PC-3 (cell line): ENCODE measurements around the gene LRRC58. TPM values are rescaled to one million over a fixed set of nuclear protein-coding genes. Genes with fewer than 3 reads are reported as not detected.

Source experiments
- ATAC-seq: fragments of 200-7000 bp; cut with Tn5 transposase; 2 replicates; pipeline ENCODE4 v1.9.1; 2020; ENCODE audit warnings: mild to moderate bottlenecking, moderate library complexity
- BruUV-seq: library from RNA; stranded (reverse); fragments of 400-500 nt; replicated peaks from 2 replicates; lab custom pipeline; 2021; lab: Mats Ljungman, UMichigan
- CTCF ChIA-PET: fragments of 300-600 bp; sonication (Branson Sonifier 250); formaldehyde crosslinking; loops from one replicate; lab custom pipeline; 2022; ENCODE audit warnings: antibody characterized with exemption; lab: Charles Lee
- POLR2A ChIA-PET: fragments of 300-600 bp; sonication (Branson Sonifier 250); formaldehyde crosslinking; loops from one replicate; lab custom pipeline; 2022; ENCODE audit warnings: antibody characterized with exemption; ENCODE audit not compliant: unreplicated experiment; lab: Charles Lee
- DNase-seq: peaks from one replicate; pipeline ENCODE4 v3.0.0-alpha.2; 2015
- H2AFZ ChIP-seq: fragments of 300-600 bp; sonication (generic); 2 replicates; pipeline ENCODE4 v1.6.0; 2016; ENCODE audit warnings: antibody characterized with exemption, low read length
- H3F3A ChIP-seq: fragments of 300-600 bp; sonication (generic); one replicate; pipeline ENCODE4 v1.6.0; 2017; ENCODE audit warnings: antibody characterized with exemption, low read length, control low read depth, mild to moderate bottlenecking; ENCODE audit not compliant: unreplicated experiment
- H3K27ac ChIP-seq: fragments of 300-600 bp; sonication (generic); 2 replicates; pipeline ENCODE4 v1.5.1; 2016; ENCODE audit warnings: mild to moderate bottlenecking, low read length
- H3K27me3 ChIP-seq: fragments of 300-600 bp; sonication (generic); 2 replicates; pipeline ENCODE4 v1.6.1; 2016; ENCODE audit warnings: low read length, mixed read lengths
- H3K36me3 ChIP-seq: fragments of 300-600 bp; sonication (generic); 2 replicates; pipeline ENCODE4 v1.6.1; 2016; ENCODE audit warnings: low read depth, mixed run types, low read length, mixed read lengths
- H3K4me1 ChIP-seq: fragments of 300-600 bp; sonication (generic); 2 replicates; pipeline ENCODE4 v1.5.1; 2016; ENCODE audit warnings: low read length; ENCODE audit not compliant: insufficient read depth
- H3K4me2 ChIP-seq: fragments of 300-600 bp; sonication (generic); 2 replicates; pipeline ENCODE4 v1.6.0; 2016; ENCODE audit warnings: low read length
- H3K4me3 ChIP-seq: fragments of 300-600 bp; sonication (generic); 2 replicates; pipeline ENCODE4 v1.5.1; 2016; ENCODE audit warnings: mild to moderate bottlenecking, low read length, mixed read lengths
- H3K79me2 ChIP-seq: fragments of 300-600 bp; sonication (generic); 2 replicates; pipeline ENCODE4 v1.6.1; 2017; ENCODE audit warnings: low read length, mixed read lengths
- H3K9ac ChIP-seq: fragments of 300-600 bp; sonication (generic); 2 replicates; pipeline ENCODE4 v1.6.0; 2016; ENCODE audit warnings: mild to moderate bottlenecking, low read length
- H3K9me2 ChIP-seq: fragments of 300-600 bp; sonication (generic); replicated peaks from 2 replicates; pipeline ENCODE4 v1.6.1; 2016; ENCODE audit warnings: mixed run types, low read length, mixed read lengths
- H3K9me3 ChIP-seq: fragments of 300-600 bp; sonication (generic); 2 replicates; pipeline ENCODE4 v1.6.1; 2016; ENCODE audit warnings: low read length, mixed read lengths
- H4K20me1 ChIP-seq: fragments of 300-600 bp; sonication (generic); 2 replicates; pipeline ENCODE4 v1.6.1; 2016; ENCODE audit warnings: low read length, mixed read lengths
- EZH2 ChIP-seq: fragments of 300-600 bp; sonication (generic); IDR thresholded peaks from one replicate; pipeline ENCODE4 v1.6.1; 2017; ENCODE audit warnings: antibody characterized with exemption, mild to moderate bottlenecking, low read length; ENCODE audit not compliant: unreplicated experiment
- EZH2phosphoT487 ChIP-seq: fragments of 300-600 bp; sonication (generic); IDR thresholded peaks from 2 replicates; pipeline ENCODE4 v1.6.1; 2018; ENCODE audit warnings: mild to moderate bottlenecking, antibody characterized with exemption, low read length, borderline replicate concordance
- intact Hi-C: fragments of 100-400 bp; cut with micrococcal nuclease; formaldehyde crosslinking; loops from 2 replicates; pipeline ENCODE4 v1.9.0; 2023
- total RNA-seq: library from RNA; depleted of rRNA; stranded (reverse); fragments of >200 nt; gene quantifications from 2 replicates; pipeline ENCODE4 v1.2.3, GENCODE V29; 2014
- TF ChIP-seq, protein P1 (sequence below): fragments of 300-600 bp; sonication (generic); conservative IDR thresholded peaks from 2 replicates; pipeline ENCODE4 v1.5.1; 2017; ENCODE audit warnings: antibody characterized with exemption, low read depth, mild to moderate bottlenecking, low read length

Gene LRRC58
- total RNA-seq, 1 experiment from 2014 or later = 33.7 TPM

DNA sequence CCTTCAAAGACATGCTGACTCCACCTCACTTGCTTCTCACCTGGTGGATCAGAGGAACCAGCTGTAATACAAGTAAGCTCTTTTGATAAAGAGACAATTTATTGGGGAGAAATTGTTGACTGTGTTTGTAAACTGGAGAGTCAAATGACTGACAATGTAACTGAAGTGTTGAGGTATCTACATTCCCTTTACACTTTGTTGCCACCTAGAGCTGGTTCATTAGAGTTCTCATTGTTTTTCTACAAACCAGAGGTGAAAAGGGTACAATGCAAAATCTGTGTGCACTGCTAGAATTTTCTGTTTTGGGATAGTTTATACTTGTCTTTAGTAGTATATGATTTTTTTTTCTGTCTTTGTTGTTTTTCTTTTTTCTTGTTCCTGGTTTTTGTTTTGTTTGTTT is 8.7 kb upstream of the LRRC58 start:
- Histone ChIP-seq H3F3A (no peaks in the 10 kb centered on the region), H3K79me2 (no peaks in the 10 kb centered on the region), H3K9ac (no peak overlapping the region), H3K27ac (no peak overlapping the region), H3K9me2 (no peaks in the 10 kb centered on the region), H3K4me3 (no peak overlapping the region), H4K20me1 (no peaks in the 10 kb centered on the region), H3K4me1 (no peaks in the 10 kb centered on the region), H3K27me3 (no peaks in the 10 kb centered on the region), H3K36me3 (no peaks in the 10 kb centered on the region), H2AFZ (no peak overlapping the region), H3K4me2 (no peak overlapping the region), H3K9me3 (no peaks in the 10 kb centered on the region)
- CTCF ChIA-PET = interaction anchor here (0.6 to 1.2 kb wide), 2 partner anchors 9 to 32 kb away, joined by 3 to 4 read pairs; no protein-coding TSS in a partner anchor
- intact Hi-C loops = loop anchor here (1.0 kb wide), 1 partner anchor 114 kb away; no protein-coding TSS in a partner anchor
- no peak for DNase-seq
- TF ChIP-seq, protein P1, sequence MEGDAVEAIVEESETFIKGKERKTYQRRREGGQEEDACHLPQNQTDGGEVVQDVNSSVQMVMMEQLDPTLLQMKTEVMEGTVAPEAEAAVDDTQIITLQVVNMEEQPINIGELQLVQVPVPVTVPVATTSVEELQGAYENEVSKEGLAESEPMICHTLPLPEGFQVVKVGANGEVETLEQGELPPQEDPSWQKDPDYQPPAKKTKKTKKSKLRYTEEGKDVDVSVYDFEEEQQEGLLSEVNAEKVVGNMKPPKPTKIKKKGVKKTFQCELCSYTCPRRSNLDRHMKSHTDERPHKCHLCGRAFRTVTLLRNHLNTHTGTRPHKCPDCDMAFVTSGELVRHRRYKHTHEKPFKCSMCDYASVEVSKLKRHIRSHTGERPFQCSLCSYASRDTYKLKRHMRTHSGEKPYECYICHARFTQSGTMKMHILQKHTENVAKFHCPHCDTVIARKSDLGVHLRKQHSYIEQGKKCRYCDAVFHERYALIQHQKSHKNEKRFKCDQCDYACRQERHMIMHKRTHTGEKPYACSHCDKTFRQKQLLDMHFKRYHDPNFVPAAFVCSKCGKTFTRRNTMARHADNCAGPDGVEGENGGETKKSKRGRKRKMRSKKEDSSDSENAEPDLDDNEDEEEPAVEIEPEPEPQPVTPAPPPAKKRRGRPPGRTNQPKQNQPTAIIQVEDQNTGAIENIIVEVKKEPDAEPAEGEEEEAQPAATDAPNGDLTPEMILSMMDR = peak; percentile 21; the same call in 1 of the 2 replicates
- TF ChIP-seq EZH2 = no peak
- POLR2A ChIA-PET = interaction anchor here (0.6 kb wide), 1 partner anchor 31 kb away, joined by 3 read pairs; no protein-coding TSS in a partner anchor
- peak; percentile 57; the same call in 1 of the 2 replicates for ATAC-seq
- no TSS peak for BruUV-seq

DNA sequence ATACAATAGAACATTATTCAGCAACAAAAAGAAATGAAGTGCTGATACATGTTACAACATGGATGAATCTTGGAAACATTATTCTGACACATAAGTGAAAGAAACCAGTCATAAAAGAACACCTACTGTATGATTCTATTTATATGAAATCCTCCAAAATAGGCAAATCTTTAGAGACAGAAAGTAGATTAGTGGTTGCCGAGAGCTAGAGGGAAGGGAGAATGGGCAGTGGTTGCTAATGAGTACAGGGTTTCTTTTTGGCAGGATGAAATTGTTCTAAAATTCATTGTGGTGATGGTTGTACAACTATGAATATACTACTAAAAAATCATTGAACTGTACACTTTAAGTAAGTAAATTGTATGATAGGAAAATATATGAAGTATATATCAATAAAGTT is 6.3 kb upstream of the LRRC58 start:
- ChIA-PET POLR2A (no interaction called here), CTCF (no interaction called here)
- TF ChIP-seq, protein P1 = no peak
- TF ChIP-seq EZH2 (no peak), EZH2phosphoT487 (no peak)
- no peaks in the 10 kb centered on the region for H3K27me3 ChIP-seq
- H3K36me3 ChIP-seq = no peaks in the 10 kb centered on the region
- H3K9ac ChIP-seq = no peak overlapping the region
- no TSS peak for BruUV-seq
- intact Hi-C loops = no loop called here
- peaks cover 4% of the 10 kb centered on the region for H3K4me1 ChIP-seq
- H3K9me2 ChIP-seq = no peaks in the 10 kb centered on the region
- no peaks in the 10 kb centered on the region for H3K79me2 ChIP-seq
- H3K27ac ChIP-seq = no peak overlapping the region
- H3K4me2 ChIP-seq = no peak overlapping the region
- H3F3A ChIP-seq = no peaks in the 10 kb centered on the region
- no peaks in the 10 kb centered on the region for H4K20me1 ChIP-seq
- no peak overlapping the region for H3K4me3 ChIP-seq
- DNase-seq (no peak), ATAC-seq (no peak)
- no peak overlapping the region for H2AFZ ChIP-seq
- no peaks in the 10 kb centered on the region for H3K9me3 ChIP-seq

DNA sequence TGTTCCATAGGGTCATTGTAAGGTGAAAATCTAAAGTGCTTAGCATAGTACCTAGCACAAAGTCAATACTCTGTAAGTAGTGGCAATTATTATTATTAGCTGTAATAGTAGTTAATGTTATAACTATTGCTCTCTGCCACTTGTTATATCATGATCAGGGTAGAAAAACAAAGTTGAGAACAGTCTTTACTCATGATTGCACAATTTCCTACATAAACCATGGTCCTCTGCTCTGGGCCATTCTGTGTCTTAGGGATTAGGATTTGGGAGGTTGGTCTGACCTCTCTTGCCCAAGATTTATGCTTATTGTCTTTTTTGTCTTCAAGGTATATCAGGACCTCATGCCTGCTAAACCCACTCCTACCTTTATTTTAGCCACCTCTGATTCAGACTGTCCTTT is 4.3 kb upstream of the LRRC58 start:
- no peak overlapping the region for H3K4me2 ChIP-seq
- ChIA-PET CTCF (no interaction called here), POLR2A (no interaction called here)
- H2AFZ ChIP-seq = no peak overlapping the region
- DNase-seq (no peak), ATAC-seq (no peak)
- TF ChIP-seq EZH2 (no peak), EZH2phosphoT487 (no peak)
- TF ChIP-seq, protein P1 = no peak
- 0 out of 2 replicates have a peak, but pooled peaks cover under 1% of the 10 kb centered on the region for H4K20me1 ChIP-seq
- H3K36me3 ChIP-seq = no peaks in the 10 kb centered on the region
- intact Hi-C loops = no loop called here
- no TSS peak for BruUV-seq
- H3K9me3 ChIP-seq = no peaks in the 10 kb centered on the region
- H3K4me1 ChIP-seq = peaks cover 10% of the 10 kb centered on the region
- peaks cover 14% of the 10 kb centered on the region for H3K79me2 ChIP-seq
- H3F3A ChIP-seq = no peaks in the 10 kb centered on the region
- H3K9me2 ChIP-seq = no peaks in the 10 kb centered on the region
- no peak overlapping the region for H3K9ac ChIP-seq
- no peak overlapping the region for H3K27ac ChIP-seq
- H3K4me3 ChIP-seq = no peak overlapping the region
- no peaks in the 10 kb centered on the region for H3K27me3 ChIP-seq
